SK-N-SH (cell line): ENCODE measurements around the gene MFAP4. TPM values are rescaled to one million over a fixed set of nuclear protein-coding genes. Genes with fewer than 3 reads are reported as not detected.

Source experiments
- CTCF ChIA-PET: fragments of 300-600, 350-600 bp; formaldehyde crosslinking; extraction: SDS; loops from one replicate; lab custom pipeline; 2021; lab: Yijun Ruan, JAX
- POLR2A ChIA-PET: fragments of 350-600 bp; sonication (Branson Sonifier 250); formaldehyde crosslinking; extraction: SDS; loops from one replicate; lab custom pipeline; 2020; ENCODE audit warnings: antibody characterized with exemption, inconsistent platforms; lab: Yijun Ruan, JAX
- DNase-seq: peaks from one replicate; pipeline ENCODE4 v3.0.0; 2012
- H2AFZ ChIP-seq: fragments of 200-600 bp; sonication (generic); 2 replicates; pipeline ENCODE4 v1.8.1; 2016; ENCODE audit warnings: antibody characterized with exemption, mild to moderate bottlenecking, low read depth
- H3F3A ChIP-seq: fragments of 200-600 bp; sonication (generic); replicated peaks from 2 replicates; pipeline ENCODE3; 2016; ENCODE audit warnings: antibody characterized with exemption, mild to moderate bottlenecking; ENCODE audit not compliant: insufficient read depth
- H3K27ac ChIP-seq, 2 experiments: fragments of 200-500 bp in 1 of 2; fragments of 200-600 bp in 1 of 2; sonication (Bioruptor generic) in 1 of 2; sonication (generic), shearing (Covaris generic) in 1 of 2; 2 replicates each; pipeline versions ENCODE4 v1.5.1 to v1.6.1; 2014 to 2016; ENCODE audit warnings: low read depth in 2 of 2, inconsistent platforms in 1 of 2, low read length in 1 of 2, mild to moderate bottlenecking in 1 of 2, mixed read lengths in 1 of 2
- H3K27me3 ChIP-seq: fragments of 200-600 bp; sonication (generic), shearing (Covaris generic); 2 replicates; pipeline ENCODE4 v1.6.1; 2016; ENCODE audit warnings: mixed run types; ENCODE audit not compliant: insufficient read depth
- H3K36me3 ChIP-seq, 2 experiments: fragments of 200-500 bp in 1 of 2; fragments of 200-600 bp in 1 of 2; sonication (Bioruptor generic) in 1 of 2; sonication (generic) in 1 of 2; replicated peaks in 1 of 2; 2 replicates each; pipeline versions ENCODE3 to v1.5.1; 2014 to 2016; ENCODE audit warnings: low read length in 1 of 2, mild to moderate bottlenecking in 1 of 2; ENCODE audit not compliant: insufficient read depth in 2 of 2, control insufficient read depth in 1 of 2
- H3K4me1 ChIP-seq, 2 experiments: fragments of 200-500 bp in 1 of 2; fragments of 200-600 bp in 1 of 2; sonication (Bioruptor generic) in 1 of 2; sonication (generic), shearing (Covaris generic) in 1 of 2; 2 replicates each; pipeline versions ENCODE4 v1.5.1 to v1.6.1; 2014 to 2016; ENCODE audit warnings: low read depth in 1 of 2, low read length in 1 of 2, mixed run types in 1 of 2; ENCODE audit not compliant: insufficient read depth in 2 of 2, control insufficient read depth in 1 of 2
- H3K4me2 ChIP-seq: fragments of 200-600 bp; sonication (generic), shearing (Covaris generic); 2 replicates; pipeline ENCODE4 v1.6.1; 2017; ENCODE audit warnings: mixed run types
- H3K4me3 ChIP-seq, 2 experiments: fragments of 200-500 bp in 1 of 2; fragments of 200-600 bp in 1 of 2; sonication (Bioruptor generic) in 1 of 2; sonication (generic), shearing (Covaris generic) in 1 of 2; 2 replicates each; pipeline versions ENCODE4 v1.5.1 to v1.8.1; 2014 to 2016; ENCODE audit warnings: low read depth in 2 of 2, inconsistent platforms in 1 of 2, low read length in 1 of 2, mild to moderate bottlenecking in 1 of 2, mixed read lengths in 1 of 2, moderate library complexity in 1 of 2
- H3K79me2 ChIP-seq: fragments of 200-600 bp; sonication (generic); 2 replicates; pipeline ENCODE4 v1.8.1; 2017; ENCODE audit warnings: mild to moderate bottlenecking; ENCODE audit not compliant: insufficient read depth
- H3K9ac ChIP-seq: fragments of 200-600 bp; sonication (generic); 2 replicates; pipeline ENCODE4 v1.6.1; 2017; ENCODE audit warnings: mixed run types
- H3K9me2 ChIP-seq: fragments of 200-600 bp; sonication (generic); 2 replicates; pipeline ENCODE4 v1.6.1; 2017; ENCODE audit warnings: mixed run types
- H3K9me3 ChIP-seq: fragments of 200-600 bp; sonication (generic); 2 replicates; pipeline ENCODE4 v1.6.1; 2017; ENCODE audit warnings: mixed run types, mild to moderate bottlenecking, moderate library complexity
- H4K20me1 ChIP-seq: fragments of 200-600 bp; sonication (generic); 2 replicates; pipeline ENCODE4 v1.6.1; 2017; ENCODE audit warnings: mild to moderate bottlenecking, mixed run types; ENCODE audit not compliant: insufficient read depth
- CTCF ChIP-seq: fragments of 200-600 bp; sonication (generic); IDR thresholded peaks from 2 replicates; pipeline ENCODE4 v1.6.1; 2017; ENCODE audit warnings: antibody characterized with exemption, mild to moderate bottlenecking, moderate library complexity
- GABPA ChIP-seq: IDR thresholded peaks from 2 replicates; pipeline ENCODE4 v1.4.0; 2012; ENCODE audit warnings: low read depth, mild to moderate bottlenecking
- GATA2 ChIP-seq: sonication (generic); formaldehyde crosslinking; IDR thresholded peaks from 2 replicates; pipeline ENCODE4 v1.5.0; 2020; ENCODE audit warnings: mild to moderate bottlenecking, missing genetic modification reagents
- IRF3 ChIP-seq: fragments of 150-350 bp; IDR thresholded peaks from 2 replicates; pipeline ENCODE4 v1.6.1; 2016; ENCODE audit warnings: mild to moderate bottlenecking, low read depth, low read length
- MAX ChIP-seq: IDR thresholded peaks from 2 replicates; pipeline ENCODE4 v1.4.0; 2012; ENCODE audit warnings: low read depth
- MEF2A ChIP-seq: IDR thresholded peaks from 2 replicates; pipeline ENCODE4 v1.4.0; 2012; ENCODE audit warnings: low read depth, borderline replicate concordance
- MXI1 ChIP-seq: IDR thresholded peaks from 2 replicates; pipeline ENCODE4 v1.6.1; 2012; ENCODE audit warnings: mild to moderate bottlenecking, low read depth, low read length, improper control_type of control experiment
- NFIC ChIP-seq: IDR thresholded peaks from 2 replicates; pipeline ENCODE4 v1.4.0; 2012; ENCODE audit warnings: borderline replicate concordance
- NRF1 ChIP-seq: IDR thresholded peaks from 2 replicates; pipeline ENCODE4 v1.6.1; 2012; ENCODE audit warnings: low read depth, mild to moderate bottlenecking, low read length
- POLR2AphosphoS5 ChIP-seq: IDR thresholded peaks from 2 replicates; pipeline ENCODE4 v1.6.1; 2012; ENCODE audit warnings: low read depth, low read length
- RAD21 ChIP-seq: IDR thresholded peaks from 2 replicates; pipeline ENCODE4 v1.6.1; 2012; ENCODE audit warnings: mild to moderate bottlenecking, low read length
- RCOR1 ChIP-seq: fragments of 150-350 bp; IDR thresholded peaks from 2 replicates; pipeline ENCODE4 v1.6.1; 2017; ENCODE audit warnings: antibody characterized with exemption, low read length
- RFX5 ChIP-seq: IDR thresholded peaks from 2 replicates; pipeline ENCODE4 v1.6.1; 2012; ENCODE audit warnings: mild to moderate bottlenecking, improper control_type of control experiment, low read length
- TCF12 ChIP-seq: IDR thresholded peaks from 2 replicates; pipeline ENCODE4 v1.4.0; 2012
- YY1 ChIP-seq: IDR thresholded peaks from 2 replicates; pipeline ENCODE4 v1.4.0; 2012; ENCODE audit warnings: low read depth, mild to moderate bottlenecking
- WGBS: methylation state at CpG from one replicate; pipeline ENCODE4 v1.1.6; 2017; ENCODE audit warnings: low lambda C conversion rate; 5-methylcytosine and 5-hydroxymethylcytosine counted together
- polyA plus RNA-seq, 3 experiments: library from polyadenylated mRNA; depleted of rRNA; stranded (reverse); fragments of >200 nt; gene quantifications; 2 replicates each; pipeline ENCODE4 v1.2.3, GENCODE V29; 2012

Gene MFAP4
- polyA plus RNA-seq, 1 of the 3 experiments (the other 2 are of a cell fraction): 120 TPM

GRCh38 chr17:19363460-19364035, 23.4 kb downstream of the MFAP4 start (continued):
- TF ChIP-seq CTCF: no peak
- no peak for TF ChIP-seq MEF2A
- no peak for TF ChIP-seq GABPA

GRCh38 chr17:19363114-19363438, 23.9 kb downstream of the MFAP4 start:
- H3K27ac ChIP-seq: no peak overlapping the region
- no peaks in the 10 kb centered on the region for H3K9me3 ChIP-seq
- no peaks in the 10 kb centered on the region for H4K20me1 ChIP-seq
- peaks cover 13 to 32% of the 10 kb centered on the region in 2 experiments; a peak in 2 of 4 replicates for H3K4me1 ChIP-seq
- peaks cover 8% of the 10 kb centered on the region for H3K79me2 ChIP-seq
- peak overlapping the region; percentile 83; the same call in 1 of the 2 replicates for H2AFZ ChIP-seq
- no peaks in the 10 kb centered on the region for H3K9me2 ChIP-seq
- peaks cover 0 to 5% of the 10 kb centered on the region in 2 experiments for H3K36me3 ChIP-seq
- H3K27me3 ChIP-seq: no peaks in the 10 kb centered on the region
- ChIA-PET POLR2A (interaction anchor here (0.8 to 2.3 kb wide), 4 partner anchors 15 to 399 kb away, joined by 3 to 15 read pairs (median 12); partner anchors contain the start of genes MAPK7 and MFAP4), CTCF (interaction anchor here (0.5 to 12.0 kb wide), 65 partner anchors 9 to 438 kb away, joined by 3 to 305 read pairs (median 6); partner anchors contain the start of genes ALDH3A2, MAPK7, MFAP4 and RNF112)
- no peak for TF ChIP-seq CTCF
- no peak for TF ChIP-seq GATA2 (CRISPR knock-in tag)
- no peak for TF ChIP-seq POLR2AphosphoS5
- TF ChIP-seq MEF2A: no peak
- TF ChIP-seq TCF12: no peak
- TF ChIP-seq RCOR1: no peak
- TF ChIP-seq RFX5: no peak
- no peak for TF ChIP-seq MAX
- TF ChIP-seq RAD21: no peak
- no peak for TF ChIP-seq YY1
- TF ChIP-seq NFIC: no peak
- no peak for TF ChIP-seq MXI1
- TF ChIP-seq NRF1: no peak
- no peak for TF ChIP-seq IRF3
- no peak for DNase-seq
- H3F3A ChIP-seq: peaks cover 7% of the 10 kb centered on the region
- 43% methylated on average over 11 of the region's 14 CpGs for WGBS
- H3K9ac ChIP-seq: no peak overlapping the region; the same call in 1 of the 2 replicates
- H3K4me3 ChIP-seq: peak overlapping the region; percentile 72 to 75
- H3K4me2 ChIP-seq: peak overlapping the region; percentile 85
